Measurements from ENCODE around the gene SHF.
"Not testable (repeated sequence)": the region's sequence is repeated elsewhere in the genome, so short reads cannot be mapped to it uniquely, and the experiment has no call there.

SHF gene

GRCh38 chr15:45146405-45146804 is 41.4 kb downstream of the SHF start:
- DNase-seq: no peak

GRCh38 chr15:45144775-45145174 is 43.0 kb downstream of the SHF start:
- no peak for DNase-seq

GRCh38 chr15:45143946-45144345 is 43.8 kb downstream of the SHF start:
- DNase-seq: no peak

GRCh38 chr15:45143056-45143455 is 44.7 kb downstream of the SHF start:
- DNase-seq: no peak

- no peak for DNase-seq
Measured at GRCh38 chr15:45141386-45141785, 46.4 kb downstream of the SHF start.

GRCh38 chr15:45140557-45141250 is 47.1 kb downstream of the SHF start:
- no peak for DNase-seq

GRCh38 chr15:45139770-45140169 is 48.0 kb downstream of the SHF start:
- no peak for DNase-seq

GRCh38 chr15:45138814-45139765 is 48.7 kb downstream of the SHF start:
- DNase-seq: no peak

- DNase-seq: no peak
Measured at GRCh38 chr15:45137703-45138102, 50.1 kb downstream of the SHF start.

GRCh38 chr15:45136378-45136764 is 51.4 kb downstream of the SHF start:
- DNase-seq: no peak

GRCh38 chr15:45135705-45136377 is 51.9 kb downstream of the SHF start:
- not testable (repeated sequence) for DNase-seq

GRCh38 chr15:45134682-45135604 is 52.8 kb downstream of the SHF start:
- DNase-seq: no peak

GRCh38 chr15:45134046-45134445 is 53.7 kb downstream of the SHF start:
- no peak for DNase-seq

GRCh38 chr15:45133561-45133920 is 54.2 kb downstream of the SHF start:
- DNase-seq: no peak

GRCh38 chr15:45132844-45133560 is 54.8 kb downstream of the SHF start:
- DNase-seq: no peak

- no peak for DNase-seq
Measured at GRCh38 chr15:45131510-45131909, 56.3 kb downstream of the SHF start.

GRCh38 chr15:45130291-45131000 is 57.3 kb downstream of the SHF start:
- DNase-seq: no peak

- DNase-seq: no peak
Measured at GRCh38 chr15:45129651-45130129, 58.1 kb downstream of the SHF start, which contains the start of the genes DUOX1 and DUOXA1. Gene DUOX1 (plus strand): TSS chr15:45129994. CDS start chr15:45131967, 1,973 bp downstream. Gene DUOXA1 (minus strand): TSS chr15:45129879. CDS start chr15:45123014, 6,865 bp downstream.

GRCh38 chr15:45128971-45129639 is 58.7 kb downstream of the SHF start:
- DNase-seq: no peak

GRCh38 chr15:45126535-45127158 is 61.1 kb downstream of the SHF start:
- DNase-seq: no peak
